GM18867 (cell line): ENCODE data around the gene ALDH3B2.
A peak's percentile ranks its signal among the peaks of the same experiment; 100 is the strongest.
"Not testable (repeated sequence)": the region's sequence is repeated elsewhere in the genome, so short reads cannot be mapped to it uniquely, and the experiment has no call there.

Experiments
- ATAC-seq: cut with Tn5 transposase; IDR thresholded peaks from one replicate; pipeline ENCODE4 v1.9.1; 2021; ENCODE audit warnings: mild to moderate bottlenecking, moderate library complexity; ENCODE audit not compliant: unreplicated experiment

The ALDH3B2 gene

DNA sequence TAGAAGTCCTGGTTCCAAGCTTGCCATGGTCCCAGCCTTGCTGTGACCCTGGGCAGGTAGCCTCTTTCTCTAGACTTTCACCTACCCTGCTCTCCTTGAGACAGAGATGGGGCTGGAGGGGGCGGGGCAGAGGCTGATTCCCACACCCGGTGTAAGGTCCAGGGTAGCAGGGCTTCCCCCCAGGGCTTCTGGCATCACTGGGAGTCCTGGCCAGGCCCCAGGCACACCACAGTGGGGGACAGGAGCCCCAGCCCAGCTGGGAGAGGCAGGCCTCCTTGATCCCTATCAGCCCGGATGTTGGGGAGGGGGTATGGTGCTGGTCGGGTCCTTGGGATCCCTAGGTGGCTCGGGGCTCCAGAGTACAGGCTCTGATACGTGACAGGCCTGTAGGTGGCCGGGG, 43.0 kb downstream of the ALDH3B2 start:
- ATAC-seq, result no peak

DNA sequence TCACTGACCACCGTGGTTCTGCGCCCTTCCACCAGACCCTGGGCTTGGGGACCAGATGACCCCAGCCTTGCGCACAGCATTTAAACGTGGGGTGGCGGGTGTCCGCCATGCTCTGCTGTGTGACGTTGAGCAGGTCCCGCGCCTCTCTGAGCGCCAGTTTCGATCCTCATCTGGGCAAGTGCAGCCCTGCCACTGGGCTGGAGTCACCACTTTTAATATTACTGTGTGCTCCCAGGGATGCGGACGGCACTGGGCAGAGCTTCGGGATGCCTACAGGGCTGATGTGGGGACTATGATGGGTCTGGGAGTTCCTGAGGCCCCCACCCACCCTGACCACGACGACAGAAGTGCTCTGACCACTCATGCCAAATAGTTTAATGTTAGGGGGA, 43.5 kb downstream of the ALDH3B2 start:
- ATAC-seq, result no peak

DNA sequence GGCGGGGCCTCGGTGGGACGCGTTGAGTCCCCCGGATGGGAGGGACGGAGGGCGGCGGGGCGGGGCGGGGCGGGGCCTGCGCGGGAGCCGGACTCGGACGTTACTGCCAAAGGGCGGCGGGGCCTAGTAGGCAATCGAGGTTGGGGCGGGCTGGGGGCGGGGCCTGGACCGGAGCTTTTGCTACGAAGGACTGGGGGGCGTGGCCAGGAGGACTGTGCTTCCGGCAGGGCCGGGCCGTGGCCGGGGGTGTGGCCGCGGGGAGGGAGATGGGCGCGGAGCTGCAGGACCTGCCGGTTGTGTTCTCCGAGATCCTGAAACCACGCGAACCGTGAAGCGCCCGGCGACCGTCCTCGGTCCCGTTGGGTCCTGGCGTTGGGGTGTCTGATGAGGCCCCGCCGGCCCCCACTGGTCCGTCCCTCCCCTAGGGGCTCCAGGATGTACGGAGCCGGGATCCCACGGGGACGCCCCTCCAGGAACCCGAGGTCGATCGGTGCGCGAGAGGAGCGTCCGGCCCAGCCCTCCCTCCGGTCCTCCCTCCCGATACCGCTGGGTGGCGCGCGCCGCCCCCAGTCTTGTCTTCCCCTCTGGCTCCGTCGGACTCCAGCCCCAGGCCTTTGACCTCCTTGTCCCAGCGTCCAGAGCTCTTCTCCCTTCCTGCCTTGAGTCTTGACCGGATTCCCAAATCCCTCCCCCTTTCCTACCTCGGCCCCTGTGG, 44.0 kb downstream of the ALDH3B2 start:
- ATAC-seq, result peak; percentile 65

DNA sequence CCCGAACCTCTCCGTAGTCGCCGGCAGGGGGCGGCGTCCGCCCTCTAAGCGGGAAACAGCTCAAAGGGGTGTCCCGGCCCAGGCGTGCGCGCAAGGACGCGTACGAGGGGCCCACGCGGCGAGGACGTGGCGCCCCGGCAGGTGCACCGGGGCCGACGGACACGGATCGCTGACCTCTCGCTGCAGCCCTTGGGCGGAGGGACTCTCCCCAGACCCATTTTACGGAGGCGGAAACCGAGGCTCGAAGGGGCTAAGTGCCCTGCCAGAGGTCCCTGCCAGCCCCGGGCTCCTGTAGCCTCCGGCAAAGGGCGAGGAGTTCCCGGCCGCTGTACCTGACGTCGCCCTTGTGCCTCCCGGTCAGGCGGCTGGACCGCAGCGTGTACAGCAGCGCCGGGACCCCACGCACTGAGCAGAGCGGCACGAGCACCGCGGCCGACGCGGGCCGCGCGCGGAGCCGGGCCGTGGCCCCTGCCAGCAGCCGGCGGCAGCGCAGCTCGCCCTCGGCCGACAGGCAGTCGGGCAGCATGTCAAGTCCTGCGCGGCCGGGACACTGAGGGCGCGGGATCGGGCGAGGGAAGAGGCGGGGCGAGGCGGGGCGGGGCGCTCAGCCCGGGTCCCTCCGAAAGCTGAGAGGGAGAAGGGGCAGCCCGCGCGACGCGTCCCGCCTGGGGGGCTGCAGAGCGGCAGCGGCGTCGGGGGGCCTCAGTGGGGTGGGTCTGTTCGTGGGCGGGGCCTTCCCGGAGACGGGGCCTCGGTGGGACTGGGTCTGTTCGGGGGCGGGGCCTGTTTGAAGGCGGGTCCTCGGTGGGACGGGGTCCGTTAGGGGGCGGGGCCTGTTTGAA, 44.8 kb downstream of the ALDH3B2 start, which contains the start of gene NUDT8:
Gene NUDT8 (minus strand): TSS at position 552 of the 842 bp plus-strand sequence. CDS start 26 bp downstream, at position 526.
- ATAC-seq, result peak; percentile 42

DNA sequence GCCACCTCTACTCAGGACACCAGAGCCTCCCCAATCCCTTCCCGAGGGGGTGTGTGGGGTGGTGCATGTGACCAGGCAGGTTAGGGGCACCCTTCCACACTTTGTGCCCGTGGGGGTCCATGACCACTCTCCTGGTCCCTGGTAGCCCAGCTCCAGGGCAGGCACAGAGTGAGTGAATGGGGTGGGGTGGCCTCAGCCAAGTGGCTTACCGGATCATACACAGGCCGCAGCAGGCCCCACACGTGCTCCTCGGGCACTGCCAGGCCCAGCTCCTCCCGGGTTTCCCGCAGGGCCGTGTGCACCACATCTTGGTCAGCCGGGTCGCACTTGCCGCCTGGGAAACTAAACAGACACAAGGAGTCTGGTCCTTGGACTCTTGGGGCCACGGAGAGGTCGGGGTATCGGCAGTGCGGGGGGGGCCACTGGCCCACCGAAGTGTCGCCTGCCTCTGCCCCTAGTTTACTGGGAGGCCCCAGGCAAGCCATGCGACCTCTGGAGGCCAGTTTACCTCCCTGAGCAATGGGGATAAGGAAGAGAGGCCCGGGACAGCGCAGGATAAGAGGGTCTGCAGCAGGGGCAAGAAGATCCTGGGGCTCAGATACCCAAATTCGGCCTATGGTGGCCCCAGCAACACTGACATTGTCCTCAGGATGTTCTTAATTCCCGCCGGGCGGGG, 45.6 kb downstream of the ALDH3B2 start:
- ATAC-seq, result no peak

DNA sequence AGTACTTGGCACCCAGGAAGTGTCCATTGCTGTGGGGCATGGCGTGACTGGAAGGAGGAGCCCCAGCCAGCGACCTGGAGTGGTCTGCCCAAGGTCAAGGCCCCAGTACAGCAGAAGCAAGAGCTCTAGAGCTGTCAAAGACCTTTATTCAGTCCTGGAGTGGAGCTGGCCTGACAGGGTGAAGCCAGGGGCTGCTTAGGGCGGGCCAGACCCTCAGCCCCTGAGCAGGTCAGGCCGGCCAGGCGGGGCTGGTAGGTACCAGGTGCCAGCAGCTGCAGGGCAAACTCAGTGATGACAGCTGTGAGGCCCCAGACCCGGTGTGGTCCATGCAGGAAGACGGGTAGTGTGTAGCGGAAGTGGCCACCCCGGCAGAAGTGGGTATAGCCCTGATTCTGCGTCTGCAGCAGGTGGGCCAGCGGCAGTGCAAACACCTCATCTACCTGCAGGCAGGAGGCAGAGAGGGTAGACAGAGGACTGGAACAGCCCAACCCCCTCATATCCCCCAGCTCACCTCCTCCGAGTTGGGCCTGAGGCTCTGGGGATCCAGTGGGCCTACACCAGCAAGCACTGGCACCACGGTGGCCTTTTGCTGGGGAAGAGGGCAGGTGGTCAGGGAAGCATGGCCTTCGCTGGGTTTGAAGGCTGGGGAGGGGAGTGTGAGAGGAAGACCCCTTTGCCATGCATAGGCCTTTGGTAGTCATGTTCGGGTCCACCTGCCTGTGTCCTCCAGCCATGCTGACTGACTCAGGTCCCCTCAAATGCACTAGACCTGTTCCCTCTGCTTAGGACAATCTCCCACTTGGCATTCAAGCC, 46.4 kb downstream of the ALDH3B2 start:
- ATAC-seq, result no peak

DNA sequence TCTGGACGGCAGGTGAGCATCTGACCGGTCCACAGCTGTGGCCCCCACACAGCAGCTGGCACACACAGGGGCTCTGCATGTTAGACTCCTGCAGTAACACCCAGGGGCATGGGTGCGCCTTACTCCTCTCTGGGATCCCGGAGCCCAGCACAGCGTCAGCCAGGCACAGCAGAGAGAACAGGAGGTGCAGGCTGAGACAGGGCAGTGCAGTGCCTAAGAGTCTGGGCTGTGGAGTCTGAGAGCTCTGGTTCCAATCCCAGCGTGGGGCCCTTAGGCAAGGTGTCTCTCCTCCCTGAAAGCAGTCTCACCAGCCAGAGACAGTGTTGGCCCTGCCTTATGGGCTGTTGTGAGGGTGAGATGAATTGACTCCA, 47.0 kb downstream of the ALDH3B2 start:
- no peak for ATAC-seq

DNA sequence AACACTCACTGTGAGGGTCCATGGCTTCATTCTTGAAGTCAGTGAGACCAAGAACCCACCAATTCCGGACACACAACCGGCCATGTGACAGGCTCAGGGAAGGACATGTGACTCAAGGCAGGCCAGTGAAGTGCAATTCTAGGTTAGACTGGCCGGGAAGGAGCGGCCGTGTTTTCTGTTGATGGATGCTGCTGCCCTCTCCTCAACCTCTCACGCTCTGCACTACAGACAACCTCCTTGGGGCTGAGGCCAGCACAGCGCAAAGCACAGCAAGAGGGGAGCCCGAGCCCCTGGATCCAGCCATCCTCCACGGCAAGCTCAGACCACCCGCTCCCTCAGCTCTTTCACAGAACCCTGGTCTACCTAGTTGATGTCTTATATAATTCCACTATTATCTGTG, 47.5 kb downstream of the ALDH3B2 start:
- no peak for ATAC-seq

DNA sequence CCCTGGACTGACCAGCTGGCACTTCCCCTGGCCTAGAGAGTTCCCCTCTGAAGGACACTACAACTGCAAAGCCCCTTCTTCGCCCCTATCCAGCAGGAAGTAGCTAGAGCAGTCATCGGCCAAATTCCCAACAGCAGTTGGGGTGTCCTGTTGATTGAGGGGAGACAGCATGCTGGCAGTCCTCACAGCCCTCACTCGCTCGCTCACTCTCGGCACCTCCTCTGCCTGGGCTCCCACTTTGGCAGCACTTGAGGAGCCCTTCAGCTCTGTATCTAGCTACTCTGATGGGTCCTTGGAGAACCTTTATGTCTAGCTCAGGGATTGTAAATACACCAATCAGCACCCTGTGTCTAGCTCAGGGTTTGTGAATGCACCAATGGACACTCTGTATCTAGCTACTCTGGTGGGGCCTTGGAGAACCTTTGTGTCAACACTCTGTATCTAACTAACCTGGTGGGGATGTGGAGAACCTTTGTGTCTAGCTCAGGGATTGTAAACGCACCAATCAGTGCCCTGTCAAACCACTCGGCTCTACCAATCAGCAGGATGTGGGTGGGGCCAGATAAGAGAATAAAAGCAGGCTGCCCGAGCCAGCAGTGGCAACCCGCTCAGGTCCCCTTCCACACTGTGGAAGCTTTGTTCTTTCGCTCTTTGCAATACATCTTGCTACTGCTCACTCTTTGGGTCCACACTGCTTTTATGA, 48.1 kb downstream of the ALDH3B2 start:
- ATAC-seq, result not testable (repeated sequence)

DNA sequence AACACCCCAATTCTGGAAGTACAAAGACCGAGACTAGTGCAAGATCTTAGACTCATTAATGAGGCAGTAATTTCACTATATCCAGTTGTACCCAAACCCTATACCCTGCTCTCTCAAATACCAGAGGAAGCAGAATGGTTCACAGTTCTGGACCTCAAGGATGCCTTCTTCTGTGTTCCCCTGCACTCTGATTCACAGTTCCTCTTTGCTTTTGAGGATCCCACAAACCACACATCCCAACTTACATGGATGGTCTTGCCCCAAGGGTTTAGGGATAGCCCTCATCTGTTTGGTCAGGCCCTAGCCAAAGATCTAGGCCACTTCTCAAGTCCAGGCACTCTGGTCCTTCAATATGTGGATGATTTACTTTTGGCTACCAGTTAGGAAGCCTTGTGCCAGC, 50.6 kb downstream of the ALDH3B2 start:
- not testable (repeated sequence) for ATAC-seq

DNA sequence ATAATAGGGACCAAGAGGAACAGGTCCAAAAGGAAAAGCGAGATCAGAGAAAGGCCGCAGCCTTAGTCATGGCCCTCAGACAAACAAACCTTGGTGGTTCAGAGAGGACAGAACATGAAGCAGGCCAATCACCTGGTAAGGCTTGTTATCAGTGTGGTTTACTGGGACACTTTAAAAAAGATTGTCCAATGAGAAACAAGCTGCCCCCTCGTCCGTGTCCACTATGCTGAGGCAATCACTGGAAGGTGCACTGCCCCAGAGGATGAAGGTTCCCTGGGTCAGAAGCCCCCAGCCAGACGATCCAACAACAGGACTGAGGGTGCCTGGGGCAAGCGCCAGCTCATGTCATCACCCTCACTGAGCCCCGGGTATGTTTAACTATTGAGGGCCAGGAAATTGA, 51.5 kb downstream of the ALDH3B2 start:
- not testable (repeated sequence) for ATAC-seq

DNA sequence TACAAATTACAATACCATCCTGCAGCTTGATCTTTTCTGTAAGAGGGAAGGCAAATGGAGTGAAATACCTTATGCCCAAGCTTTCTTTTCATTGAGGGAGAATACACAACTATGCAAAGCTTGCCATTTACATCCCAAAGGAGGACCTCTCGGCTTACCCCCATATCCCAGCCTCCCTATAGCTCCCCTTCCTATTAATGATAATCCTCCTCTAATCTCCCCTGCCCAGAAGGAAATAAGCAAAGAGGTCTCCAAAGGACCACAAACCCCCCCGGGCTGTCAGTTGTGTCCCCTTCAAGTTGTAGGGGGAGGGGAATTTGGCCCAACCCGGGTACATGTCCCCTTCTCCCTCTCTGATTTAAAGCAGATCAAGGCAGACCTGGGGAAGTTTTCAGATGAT, 52.5 kb downstream of the ALDH3B2 start:
- not testable (repeated sequence) for ATAC-seq

DNA sequence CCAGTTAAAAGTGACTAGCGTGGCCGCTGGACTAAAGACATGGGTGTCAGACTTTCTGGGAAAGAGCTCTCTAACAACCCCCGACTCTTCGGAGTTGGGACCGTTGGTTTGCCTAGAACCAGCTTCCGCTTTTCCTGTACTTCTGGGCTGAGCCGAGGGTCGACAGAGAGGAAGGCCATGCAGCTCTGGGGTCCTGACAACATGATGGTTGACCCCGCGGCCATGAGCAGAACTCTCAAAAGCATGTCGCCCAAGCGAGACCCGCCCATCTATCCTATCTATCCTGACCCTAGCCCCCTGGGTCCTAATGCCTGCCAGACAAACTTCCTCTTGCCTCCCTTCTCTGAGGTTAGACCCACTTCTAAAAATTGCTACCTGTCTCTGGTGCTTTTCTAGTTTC, 53.8 kb downstream of the ALDH3B2 start:
- not testable (repeated sequence) for ATAC-seq

DNA sequence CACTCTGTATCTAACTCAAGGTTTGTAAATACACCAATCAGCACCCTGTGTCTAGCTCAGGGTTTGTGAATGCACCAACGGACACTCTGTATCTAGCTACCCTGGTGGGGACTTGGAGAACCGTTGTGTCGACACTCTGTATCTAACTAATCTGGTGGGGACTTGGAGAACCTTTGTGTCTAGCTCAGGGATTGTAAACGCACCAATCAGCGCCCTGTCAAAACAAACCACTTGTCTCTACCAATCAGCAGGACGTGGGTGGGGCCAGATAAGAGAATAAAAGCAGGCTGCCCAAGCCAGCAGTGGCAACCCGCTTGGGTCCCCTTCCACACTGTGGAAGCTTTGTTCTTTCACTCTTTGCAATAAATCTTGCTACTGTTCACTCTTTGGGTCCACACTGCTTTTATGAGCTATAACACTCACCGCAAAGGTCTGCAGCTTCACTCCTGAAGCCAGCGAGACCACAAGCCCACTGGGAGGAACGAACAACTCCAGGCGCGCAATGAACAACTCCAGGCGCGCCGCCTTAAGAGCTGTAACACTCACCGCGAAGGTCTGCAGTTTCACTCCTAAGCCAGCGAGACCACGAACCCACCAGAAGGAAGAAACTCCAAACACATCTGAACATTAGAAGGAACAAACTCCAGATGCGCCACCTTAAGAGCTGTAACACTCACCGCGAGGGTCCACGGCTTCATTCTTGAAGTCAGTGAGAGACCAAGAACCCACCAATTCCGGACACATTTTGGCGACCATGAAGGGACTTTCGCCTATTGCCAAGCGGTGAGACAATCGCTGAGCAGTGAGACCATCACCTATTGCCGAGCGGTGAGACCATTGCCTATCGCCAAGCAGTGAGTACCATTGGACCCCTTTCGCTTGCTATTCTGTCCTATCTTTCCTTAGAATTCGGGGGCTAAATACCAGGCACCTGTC, 54.5 kb downstream of the ALDH3B2 start:
- ATAC-seq, result not testable (repeated sequence)

DNA sequence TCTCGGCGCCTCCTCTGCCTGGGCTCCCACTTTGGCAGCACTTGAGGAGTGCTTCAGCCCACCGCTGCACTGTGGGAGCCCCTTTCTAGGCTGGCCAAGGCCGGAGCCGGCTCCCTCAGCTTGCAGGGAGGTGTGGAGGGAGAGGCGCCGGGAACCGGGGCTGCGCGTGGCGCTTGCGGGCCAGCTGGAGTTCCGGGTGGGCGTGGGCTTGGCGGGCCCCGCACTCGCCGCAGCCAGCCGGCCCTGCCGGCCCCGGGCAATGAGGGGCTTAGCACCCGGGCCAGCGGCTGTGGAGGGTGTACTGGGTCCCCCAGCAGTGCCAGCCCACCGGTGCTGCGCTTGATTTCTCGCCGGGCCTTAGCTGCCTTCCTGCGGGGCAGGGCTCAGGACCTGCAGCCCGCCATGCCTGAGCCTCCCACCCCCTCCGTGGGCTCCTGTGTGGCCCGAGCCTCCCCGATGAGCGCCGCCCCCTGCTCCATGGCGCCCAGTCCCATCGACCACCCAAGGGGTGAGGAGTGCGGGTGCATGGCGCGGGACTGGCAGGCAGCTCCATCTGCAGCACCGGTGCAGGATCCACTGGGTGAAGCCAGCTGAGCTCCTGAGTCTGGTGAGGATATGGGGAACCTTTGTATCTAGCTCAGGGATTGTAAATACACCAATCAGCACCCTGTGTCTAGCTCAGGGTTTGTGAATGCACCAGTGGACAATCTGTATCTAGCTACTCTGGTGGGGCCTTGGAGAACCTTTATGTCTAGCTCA, 55.3 kb downstream of the ALDH3B2 start:
- not testable (repeated sequence) for ATAC-seq

DNA sequence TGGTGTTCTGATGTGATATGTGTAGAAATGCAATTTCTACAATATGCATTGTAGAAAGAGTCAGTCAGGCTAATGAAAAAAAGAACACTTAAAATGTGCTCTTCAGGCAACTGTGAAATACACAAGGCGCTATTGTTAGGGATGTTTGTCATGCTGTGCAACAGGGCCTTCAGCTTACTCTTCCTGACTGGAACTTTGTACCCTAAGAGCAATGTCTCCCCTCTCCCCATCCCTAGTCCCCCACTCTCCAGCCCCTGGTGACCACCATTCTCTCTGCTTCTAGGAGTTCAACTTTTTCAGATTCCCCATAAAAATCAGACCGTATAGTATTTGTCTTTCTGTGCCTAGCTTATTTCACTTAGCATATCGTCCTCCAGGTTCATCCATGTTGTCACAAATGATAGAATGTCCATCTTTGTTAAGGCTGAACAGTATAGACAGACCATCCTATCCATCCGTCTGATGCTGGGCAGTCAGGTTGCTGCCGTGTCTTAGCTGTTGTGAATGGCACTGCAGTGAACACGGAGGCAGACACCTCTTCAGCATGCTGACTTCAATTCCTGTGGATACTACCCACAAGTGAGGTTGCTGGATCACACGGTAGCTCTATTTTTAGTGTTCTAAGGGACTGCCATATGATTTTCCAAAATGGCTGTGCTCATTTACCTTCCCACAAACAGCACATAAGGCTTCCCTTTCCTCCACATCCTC, 57.0 kb downstream of the ALDH3B2 start:
- ATAC-seq, result no peak

DNA sequence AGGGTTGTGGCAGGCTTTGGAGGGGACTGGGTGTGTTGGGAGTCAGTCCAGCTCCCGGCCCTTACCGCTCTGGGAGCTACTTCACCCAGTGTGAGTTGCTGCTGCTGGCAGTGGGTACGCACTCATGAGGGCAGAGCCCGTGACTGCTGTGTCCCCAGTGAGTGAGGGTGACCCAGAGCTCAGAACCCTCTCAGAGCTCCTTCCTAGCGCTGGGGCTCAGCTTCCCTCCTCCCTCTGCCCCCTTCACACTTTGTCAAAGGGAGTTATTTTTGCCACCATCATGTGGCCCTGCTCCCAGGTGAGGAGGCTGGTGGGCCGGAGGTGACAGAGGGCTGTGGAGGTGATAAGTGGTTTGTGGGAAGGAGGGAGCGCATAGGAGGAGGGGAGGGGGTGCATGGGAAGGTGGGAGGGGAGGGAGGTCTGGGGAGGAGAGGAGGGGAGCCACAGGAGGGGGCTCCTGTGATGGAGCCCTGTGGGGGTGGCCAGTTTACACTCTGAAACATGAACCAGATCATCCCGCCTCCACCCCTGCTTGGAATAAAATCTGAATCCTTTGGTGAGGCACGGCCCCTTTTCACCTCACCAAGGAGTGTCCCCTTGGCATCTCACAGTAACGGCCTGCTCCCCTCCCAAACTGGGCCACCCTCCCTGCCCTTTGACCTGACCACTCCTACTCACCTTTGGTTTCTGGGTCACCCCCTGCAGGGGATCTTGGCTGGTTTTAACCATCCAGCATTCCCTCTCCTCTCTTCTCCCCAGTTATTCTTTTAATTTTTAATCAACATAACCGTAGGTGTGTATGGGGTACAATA, 57.8 kb downstream of the ALDH3B2 start:
- no peak for ATAC-seq
